Stimulated activated CD4-positive, alpha-beta T cell treated with anti-CD3 and anti-CD28 coated beads, Interleukin-4, amount 100 ng/mL, for 48 hours (primary cell): ENCODE results near the gene ABLIM2.

Experiments used
- DNase-seq, 2 donors: peaks; one replicate each; pipeline ENCODE4 v3.0.0-alpha.2; 2020; ENCODE audit warnings: low read depth in 2 of 2

ABLIM2 gene

DNA sequence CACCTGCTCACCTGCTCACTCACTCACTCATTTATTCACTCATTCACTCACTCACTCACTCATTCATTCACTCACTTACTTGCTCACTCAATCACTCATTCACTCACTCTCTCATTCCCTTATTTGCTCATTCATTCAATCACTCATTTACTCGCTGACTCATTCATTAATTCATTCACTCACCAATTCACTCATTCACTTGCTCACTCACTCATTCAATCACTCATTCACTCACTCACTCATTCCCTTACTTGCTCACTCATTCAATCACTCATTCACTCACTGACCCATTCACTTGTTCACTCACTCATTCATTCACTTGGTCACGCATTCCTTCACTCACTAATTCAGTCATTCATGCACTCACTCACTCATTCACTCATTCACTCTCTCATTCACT lies 130.2 kb downstream of the ABLIM2 start:
- DNase-seq, result no peak

DNA sequence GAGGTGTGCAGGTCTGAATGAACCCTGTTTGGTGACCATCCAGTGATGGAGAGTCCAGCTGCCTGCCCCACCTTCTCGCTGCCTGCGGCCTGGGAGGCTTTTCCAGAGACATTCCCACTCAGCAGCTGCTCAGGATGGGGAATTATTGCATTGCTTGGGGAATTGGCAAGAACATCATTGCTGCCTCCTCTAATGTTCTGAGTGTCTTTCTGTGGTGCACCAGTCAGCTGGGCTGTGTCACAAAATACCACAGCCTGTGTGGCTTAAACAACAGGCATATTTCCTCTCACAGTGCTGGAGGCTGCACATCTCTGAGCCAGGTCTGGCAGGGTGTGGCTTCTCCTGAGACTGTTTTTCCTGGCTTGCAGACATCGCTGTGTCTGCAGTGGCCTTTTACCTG lies 132.2 kb downstream of the ABLIM2 start:
- no peak for DNase-seq

DNA sequence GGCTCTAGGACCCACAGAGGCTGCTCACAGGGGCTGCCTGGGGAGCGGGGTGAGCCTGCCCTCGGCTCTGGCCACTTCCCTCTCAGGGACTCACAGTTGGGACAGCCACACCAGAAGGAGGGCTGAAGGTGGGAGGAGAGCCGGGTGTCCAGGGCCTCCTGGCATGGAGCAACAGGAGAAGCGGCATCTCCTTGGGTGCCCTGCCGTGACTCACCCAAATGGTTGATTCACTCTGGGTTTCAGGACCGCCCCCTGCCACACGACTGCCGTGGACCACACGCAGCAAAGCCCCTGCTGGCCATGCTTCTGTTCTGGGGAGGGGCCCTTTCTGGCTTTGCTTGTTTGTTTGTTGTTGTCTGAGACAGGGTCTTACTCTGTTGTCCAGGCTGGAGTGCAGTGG lies 132.9 kb downstream of the ABLIM2 start:
- no peak for DNase-seq

DNA sequence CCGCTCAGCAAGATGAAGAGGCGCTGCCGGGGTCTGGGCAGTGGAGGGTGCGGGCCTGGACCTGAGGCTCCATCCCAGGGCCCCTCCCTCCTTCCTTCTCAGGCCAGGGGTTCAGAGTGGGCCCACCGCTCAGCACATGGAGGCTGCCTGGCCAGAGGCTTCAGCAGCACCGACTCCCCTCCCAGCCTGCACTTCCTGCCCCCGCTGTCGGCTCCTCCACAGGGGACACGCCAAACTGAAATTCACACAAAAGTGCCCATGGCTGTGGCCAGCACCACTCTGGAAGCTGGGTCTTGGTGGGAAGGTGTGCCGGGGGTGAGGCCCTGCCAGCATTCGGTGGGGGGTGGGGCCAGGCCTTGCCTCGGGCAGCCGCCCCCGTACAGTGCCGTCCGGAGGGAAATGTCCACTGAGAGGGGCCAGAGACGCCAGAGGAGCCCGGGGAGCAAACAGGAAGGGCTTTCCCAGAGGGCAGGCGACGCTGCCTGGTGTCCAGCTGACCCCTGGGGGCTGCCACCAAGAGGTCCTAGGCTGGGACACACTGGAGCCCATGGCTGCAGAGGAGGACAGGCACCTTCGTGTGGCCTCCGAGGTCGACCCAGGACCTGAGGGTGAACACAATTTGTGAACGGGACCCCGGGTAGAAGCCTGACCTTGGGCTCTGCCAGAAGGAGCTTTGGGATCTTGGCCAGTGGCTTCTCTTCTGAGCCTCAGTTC lies 134.4 kb downstream of the ABLIM2 start:
- no peak for DNase-seq

DNA sequence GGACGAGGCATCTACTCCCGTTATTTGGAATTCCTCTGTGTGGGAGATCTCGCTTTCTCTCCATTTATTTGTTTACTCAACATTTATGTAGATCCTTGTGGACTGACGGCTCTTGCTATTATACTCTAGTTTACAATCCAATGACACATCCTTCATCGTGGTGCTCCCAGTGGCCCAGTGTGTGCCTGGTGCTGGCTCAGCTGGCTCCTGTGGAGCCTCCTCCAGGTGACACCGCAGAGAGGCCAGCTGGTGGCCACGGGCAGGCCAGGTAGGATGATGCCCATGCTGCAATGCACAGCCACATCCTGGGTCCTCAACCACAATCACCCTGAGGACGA lies 134.9 kb downstream of the ABLIM2 start:
- no peak for DNase-seq

DNA sequence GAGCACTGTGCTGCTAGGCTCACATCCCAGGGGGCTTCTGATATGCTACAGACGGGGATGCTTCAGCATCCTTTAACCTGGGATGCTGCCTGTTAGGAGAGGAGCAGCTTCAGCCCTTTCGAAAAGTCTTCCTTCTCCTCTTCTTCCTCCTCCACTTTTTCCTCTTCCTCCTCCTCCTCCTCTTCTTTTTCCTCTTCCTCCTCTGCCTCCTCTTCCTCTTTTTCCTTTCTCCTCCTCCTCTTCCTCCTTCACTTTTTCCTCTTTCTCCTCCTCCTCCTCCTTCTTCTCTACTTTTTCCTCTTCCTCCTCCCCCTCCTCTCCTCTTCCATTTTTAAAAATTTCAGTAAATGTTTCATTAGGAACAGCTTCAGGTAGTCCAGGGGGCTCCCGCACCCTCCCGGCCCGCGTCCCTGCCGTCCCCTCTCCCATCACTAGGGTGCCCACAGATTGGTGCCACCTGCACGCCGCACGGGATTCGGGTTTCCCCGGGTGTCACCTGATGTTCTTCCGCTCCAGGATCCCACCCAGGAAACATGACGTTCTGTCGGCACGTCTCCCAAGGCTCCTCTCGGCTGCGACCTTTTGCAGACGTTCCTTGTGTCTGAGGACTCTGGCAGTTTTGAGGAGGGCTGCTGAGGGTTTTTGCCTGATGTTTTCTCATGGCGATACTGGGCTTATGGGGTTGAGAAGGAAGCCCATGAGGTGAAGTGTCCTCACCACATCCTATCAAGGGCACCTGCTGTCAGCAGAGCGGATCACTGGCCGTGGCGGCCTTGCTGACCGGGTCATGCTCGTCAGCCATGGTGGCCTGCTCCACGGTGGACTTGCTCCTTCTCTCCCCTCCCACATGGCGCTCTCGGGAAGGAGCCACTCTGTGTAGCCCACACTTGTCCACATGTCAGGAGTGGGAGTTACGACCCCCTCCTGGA lies 135.6 kb downstream of the ABLIM2 start:
- DNase-seq, result no peak

DNA sequence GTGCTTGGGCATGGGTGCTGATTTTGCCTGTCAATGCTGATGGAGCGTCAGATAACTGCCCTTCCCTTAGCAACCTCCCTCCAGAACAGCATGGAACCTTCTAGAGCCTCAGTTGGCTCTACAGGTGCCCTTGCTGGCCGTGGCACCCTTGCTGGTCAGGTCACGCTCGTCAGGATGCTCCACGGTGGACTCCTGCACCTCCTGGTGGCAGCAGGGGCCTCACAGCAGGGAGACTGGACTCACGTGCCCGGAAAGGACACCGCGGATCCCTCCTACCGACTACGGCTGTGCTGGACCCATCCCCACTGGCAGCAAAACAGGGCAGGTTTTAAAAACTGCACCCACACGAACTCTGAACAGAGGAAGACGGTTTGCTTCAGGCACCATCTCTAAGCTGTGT lies 136.8 kb downstream of the ABLIM2 start:
- DNase-seq, result no peak

DNA sequence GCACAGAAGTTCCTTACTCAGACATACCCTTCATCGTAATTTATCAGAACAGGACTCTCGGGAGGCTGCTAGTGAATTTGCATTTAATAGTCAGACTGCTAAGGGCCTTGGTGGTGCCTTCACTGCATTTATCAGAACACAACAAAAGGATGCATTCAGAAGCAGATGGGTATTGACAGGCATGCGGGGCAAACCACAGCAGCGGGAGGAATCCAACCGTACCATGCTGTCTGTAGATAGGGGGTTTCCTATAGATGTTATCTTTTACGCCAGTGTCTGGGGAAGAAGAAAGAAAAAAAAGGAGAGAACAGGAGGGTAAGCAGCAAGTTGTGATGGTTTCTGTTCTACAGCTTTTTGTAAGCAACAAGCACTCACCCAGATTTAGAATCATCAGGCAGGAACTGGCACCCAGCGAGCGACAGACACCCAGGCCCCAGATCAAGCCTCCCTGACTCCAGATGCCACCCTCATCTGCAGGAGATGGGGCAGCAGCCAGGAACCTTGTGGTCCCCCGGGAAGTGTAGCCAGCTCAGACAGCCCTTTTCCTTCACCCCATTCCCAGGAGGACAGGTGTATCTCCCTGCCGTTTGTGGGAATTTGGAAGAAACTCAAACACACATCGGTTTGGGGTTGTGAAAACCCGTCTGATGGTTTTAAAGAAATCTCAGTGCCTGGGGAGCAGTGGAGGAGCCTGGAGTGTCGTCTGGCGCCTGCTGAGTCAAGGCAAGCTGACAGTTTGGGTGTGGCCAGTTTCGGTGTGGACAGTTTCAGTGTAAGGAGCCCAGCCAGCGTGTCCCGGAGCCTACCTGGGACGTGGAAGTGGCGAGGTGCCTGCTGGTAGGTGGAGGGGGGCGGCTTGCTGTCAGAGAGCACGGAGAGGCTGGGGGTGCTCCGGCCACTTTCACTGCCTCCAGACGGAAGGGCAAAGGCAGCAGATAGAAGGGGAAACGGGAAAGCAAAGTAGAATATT lies 138.9 kb downstream of the ABLIM2 start:
- no peak for DNase-seq

DNA sequence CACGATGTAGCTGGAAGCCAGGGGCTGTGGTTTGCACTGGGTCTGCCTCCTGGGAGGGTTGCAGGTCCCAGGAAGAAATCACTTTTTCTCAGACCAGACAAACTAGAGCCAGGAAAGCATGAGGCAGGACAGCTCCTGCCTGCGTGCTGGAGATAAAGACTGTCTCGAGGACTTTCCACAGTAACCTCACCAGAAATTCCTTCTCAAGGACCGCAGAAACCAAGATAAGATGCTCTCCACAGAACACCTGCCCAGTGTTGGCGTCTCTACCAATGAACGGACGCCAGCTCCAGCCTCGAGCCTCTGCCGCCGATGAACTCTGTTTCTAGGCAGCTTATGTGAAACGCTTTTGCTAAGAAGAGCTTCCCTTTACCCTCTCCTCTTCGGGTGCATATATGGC lies 142.1 kb downstream of the ABLIM2 start:
- no peak for DNase-seq

DNA sequence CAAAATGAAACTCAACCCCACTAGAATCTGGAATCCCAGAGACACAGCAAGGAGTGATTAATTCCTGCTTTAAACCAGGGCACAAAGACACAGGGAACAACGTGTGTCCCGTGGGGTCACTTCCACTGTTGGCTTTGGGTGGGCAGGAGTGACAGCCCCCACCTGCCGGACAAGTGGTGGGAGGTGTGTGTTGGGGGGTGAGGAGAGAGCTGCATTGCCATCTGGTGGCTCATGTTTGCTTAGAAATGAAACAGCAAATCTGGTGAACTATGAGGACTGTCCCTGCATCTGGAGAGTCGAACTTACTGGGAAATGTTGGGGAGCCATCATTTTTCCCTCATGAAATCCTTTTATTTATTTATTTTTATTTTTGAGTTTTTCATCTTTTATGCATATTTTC lies 143.1 kb downstream of the ABLIM2 start:
- DNase-seq, result no peak

DNA sequence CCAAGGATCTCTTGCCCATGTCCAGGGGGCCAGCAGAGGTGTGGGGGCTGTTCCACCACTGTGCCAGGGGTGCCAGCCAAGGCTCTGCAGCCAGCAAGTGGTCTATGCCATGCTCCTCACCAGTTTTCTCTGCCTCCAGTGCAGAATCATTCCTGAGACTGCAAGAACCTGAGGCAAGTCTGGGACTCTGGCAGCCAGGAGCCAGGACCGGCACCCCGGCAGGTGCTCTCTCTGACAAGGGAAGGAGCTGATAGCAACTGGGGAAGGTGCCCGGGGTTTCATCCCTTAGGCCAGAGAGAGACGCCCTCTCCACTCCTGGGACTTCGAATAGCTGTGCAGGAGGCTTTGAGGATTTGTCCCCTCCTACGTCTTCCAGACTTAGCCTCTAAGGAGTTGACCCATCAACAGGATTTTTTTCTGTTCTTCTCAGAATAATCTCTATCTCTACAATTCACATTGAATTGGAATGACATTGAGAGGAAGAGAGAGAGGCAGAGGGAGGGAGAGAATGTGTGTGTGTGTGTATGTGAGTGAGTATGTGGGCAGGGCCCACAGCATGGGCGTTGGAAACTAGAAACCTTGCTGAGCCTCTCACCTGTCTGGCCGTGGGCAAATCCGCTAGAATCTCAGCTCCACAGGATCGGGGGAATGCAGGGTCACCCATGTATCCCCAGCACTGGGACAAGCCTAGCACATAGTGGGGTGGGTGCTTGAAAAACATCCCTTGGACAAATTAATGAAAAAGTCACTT lies 144.5 kb downstream of the ABLIM2 start:
- DNase-seq, result no peak

DNA sequence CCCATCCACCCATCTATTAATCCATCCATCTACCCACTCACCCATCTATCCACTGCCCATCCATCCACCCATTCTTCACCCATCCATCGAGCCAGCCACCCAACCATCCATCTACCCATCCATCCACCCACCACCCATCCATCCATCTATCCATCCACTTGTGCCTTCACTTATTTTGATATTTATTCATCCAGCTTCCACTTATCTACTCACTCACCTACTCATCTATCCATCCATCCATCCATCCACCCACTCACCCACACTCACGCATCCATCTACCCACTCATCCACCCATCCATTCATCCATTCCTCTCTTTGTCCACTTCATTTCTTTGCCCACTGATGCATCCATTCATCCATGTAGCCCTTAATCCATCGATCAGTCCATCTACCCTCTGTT lies 146.1 kb downstream of the ABLIM2 start:
- DNase-seq, result no peak

DNA sequence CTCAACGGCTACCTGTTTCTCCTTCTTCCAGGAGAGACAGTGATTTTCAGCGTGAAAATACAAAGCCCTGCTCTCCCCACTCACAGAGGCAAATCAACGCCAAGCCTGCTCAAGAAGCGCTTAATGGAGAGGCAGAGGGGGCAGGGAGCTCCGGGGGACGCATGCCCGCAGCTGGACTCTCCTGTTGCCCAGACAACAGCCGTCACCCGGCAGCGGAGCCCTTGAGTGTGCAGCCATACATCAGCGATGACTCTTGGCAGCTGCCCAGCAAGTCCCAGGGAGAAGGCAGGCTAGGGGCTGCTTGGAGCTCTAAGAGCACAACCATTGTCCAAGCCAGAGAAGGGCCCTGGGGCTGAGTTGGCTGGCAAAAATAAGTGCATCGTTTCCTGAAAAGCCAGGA lies 148.0 kb downstream of the ABLIM2 start:
- no peak for DNase-seq

DNA sequence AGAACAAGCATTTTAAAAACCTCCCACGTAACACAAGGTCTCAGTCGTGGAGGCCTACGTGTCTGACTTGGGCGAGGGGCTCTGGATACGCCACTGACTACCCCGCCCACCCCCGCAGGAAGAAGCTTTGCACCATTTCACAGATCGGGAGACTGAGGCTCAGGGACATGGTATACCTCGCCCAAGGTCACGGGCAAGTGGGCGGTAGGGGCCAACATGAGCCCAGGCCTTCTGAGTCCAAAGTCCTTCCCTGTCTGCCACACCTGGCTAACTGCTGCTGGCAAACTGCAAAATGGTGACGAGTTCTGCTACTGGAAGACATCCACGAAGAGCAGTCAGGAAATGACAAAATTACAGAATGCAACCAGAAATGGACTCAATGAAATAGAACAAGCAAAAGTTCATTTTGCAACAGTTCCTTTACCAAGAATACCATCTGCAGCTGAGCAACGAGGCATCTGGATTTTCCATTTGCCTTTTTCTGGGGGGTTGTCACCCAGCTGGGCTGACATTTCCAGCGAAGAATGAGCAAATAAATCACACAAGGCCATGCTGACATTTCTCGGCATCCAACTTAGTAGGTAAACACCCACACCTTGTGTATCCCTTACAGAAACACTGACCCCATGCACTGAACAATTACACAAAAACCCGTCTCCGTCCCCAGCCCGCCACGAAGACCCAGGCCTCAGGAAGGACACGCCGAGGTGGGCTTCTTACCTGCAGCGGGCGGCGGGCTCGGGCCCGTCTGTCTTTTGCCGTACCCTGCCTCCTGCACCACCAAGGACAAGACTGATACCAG lies 148.7 kb downstream of the ABLIM2 start:
- no peak for DNase-seq

DNA sequence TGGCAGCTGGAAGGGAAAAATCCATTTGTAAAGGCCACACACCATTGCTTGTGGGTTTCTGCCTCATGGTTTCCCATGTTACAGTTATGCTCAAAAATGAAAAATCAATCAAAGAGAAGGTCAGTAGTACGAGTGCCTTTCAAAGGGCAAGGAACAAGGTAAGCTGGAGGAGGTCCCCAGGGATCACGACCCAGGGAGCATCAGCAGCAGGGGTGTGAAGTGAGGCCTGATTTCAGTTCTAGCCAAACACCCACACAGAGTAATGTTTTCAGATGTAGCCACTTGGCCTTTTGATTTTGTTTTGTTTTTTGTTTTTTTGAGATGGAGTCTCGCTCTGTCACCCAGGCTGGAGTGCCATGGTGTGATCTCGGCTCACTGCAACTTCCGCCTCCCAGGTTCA lies 149.5 kb downstream of the ABLIM2 start:
- no peak for DNase-seq

DNA sequence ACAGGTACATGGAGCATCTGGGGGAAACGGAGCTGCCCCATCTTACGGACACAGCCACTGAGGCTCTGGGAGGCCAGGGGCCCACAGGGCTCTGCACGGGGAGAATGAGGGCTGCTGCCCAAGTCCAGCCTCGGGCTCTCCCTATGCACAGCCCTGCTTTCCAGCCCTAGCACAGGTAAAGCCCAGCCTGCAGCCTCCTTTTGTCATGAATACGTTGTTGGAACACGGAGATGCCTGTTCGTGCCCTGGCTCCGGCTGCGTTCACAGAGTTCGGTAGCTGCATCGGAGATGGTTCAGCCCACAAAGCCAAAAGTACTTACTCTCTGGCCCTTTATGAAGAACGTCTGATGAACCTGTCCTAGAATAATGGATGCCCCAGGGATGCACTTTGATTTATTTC lies 150.2 kb downstream of the ABLIM2 start:
- no peak for DNase-seq

DNA sequence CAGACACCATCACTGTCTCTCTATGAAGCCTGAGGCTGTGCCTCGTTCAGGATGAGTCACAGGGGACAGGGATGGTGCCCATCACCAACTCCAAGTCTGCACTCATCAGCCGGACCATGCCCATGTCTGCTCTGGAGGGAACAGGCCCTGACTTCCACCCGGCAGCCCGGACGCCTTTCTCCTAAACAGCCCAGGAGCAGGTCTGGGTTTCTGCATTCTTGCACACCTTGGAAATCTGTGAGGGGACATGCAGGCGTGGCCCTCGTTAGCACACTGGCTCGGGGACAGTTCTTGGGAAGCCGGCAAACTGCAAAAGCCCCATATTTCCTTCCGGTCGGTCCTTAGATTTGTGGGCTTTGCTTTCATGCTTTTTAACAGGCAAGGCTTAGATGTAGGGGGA lies 151.0 kb downstream of the ABLIM2 start:
- DNase-seq, result no peak

DNA sequence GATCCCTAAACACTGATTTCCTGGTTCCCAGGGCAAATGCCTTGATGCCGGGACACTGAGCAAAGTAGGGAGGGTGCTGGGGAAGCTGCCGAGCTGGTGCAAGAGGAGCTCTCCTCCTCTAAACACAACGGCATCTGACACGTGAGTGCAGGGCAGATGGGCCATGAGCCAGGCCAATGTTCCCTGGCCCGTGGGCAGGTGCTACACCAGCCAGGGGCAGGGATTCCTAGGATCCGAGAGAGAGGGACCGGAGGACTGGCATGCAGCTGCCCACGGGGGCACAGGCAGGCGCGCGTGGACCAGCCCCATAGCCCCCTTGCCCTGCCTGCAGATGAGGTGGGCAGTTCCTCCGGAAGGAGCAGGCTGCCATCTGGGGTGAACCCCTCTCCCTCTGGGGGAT lies 152.1 kb downstream of the ABLIM2 start:
- DNase-seq, result no peak

DNA sequence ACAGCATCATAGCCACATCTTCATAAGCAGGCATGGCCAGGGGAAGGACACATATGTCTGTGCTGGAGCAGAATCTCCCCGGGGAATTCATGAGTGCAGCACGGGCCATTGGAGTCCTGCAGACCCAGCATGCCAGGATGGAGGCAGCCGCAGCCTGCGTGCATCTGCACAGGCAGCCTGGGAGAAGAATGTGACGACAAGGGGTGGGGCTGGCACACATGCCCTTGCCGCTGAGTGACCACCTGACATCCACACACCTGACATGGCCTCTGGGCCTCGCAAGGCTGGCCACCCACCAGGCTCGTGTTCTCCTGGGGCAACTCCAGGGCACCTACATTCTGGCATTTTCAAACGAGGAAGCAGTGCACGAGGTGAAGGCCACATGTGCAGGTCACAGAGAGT lies 152.8 kb downstream of the ABLIM2 start:
- no peak for DNase-seq

DNA sequence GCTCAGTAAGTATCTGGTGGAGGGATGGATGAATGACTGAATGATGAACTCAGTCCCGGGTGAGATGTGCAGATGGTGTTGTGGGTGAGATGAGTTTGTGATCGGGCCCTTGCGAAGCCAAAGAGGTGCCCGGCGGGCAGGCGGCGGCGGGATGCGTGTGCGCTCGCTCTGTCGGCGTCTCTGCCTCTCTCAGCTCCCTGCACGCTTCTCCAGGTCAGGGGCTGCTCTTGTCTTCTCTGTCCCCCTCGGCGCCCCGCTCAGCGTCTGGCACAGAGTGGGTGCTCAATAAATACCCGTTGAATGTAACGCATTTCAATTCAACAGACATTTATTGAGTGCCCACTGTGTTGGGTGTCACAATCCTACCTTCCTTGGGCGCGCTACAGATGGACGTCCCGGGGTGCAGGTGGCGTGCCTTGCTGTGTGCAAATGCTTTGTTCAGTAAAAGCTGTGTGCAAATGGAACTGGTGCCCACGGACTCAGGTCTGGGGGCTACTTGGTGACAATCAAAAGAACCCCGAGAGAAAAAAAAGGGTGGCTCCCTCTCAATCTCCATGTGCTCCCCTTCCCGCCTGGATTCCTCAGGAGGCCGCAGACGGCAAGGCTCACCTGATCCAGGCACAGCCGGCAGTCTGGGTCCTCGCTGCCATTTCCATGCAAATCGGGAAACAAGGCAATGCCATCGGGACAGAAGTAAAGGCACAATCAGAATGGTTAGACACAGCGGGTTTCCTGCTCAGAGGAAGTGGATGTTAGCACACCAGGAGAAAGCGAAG lies 153.4 kb downstream of the ABLIM2 start:
- DNase-seq, result no peak
